GM23248 (cell line): ENCODE results near the gene MAML3. TPM values are rescaled to one million over a fixed set of nuclear protein-coding genes. Genes with fewer than 3 reads are reported as not detected.
A peak's percentile ranks its signal among the peaks of the same experiment; 100 is the strongest.

Source experiments
- DNase-seq: peaks from one replicate; pipeline ENCODE4 v3.0.0-alpha.2; 2015
- H2AFZ ChIP-seq: fragments of 200-600 bp; sonication (generic); 2 replicates; pipeline ENCODE4 v1.6.1; 2016; ENCODE audit warnings: antibody characterized with exemption
- H3F3A ChIP-seq: fragments of 200-600 bp; sonication (generic); 2 replicates; pipeline ENCODE4 v1.6.1; 2016; ENCODE audit warnings: mild to moderate bottlenecking, antibody characterized with exemption, mixed run types; ENCODE audit not compliant: insufficient read depth
- H3K27ac ChIP-seq: fragments of 200-600 bp; sonication (generic); 2 replicates; pipeline ENCODE4 v1.5.1; 2016; ENCODE audit warnings: mild to moderate bottlenecking
- H3K27me3 ChIP-seq: fragments of 200-600 bp; sonication (generic); replicated peaks from 2 replicates; pipeline ENCODE4 v1.6.1; 2016; ENCODE audit warnings: mild to moderate bottlenecking; ENCODE audit not compliant: insufficient read depth
- H3K36me3 ChIP-seq: fragments of 200-600 bp; sonication (generic); 2 replicates; pipeline ENCODE4 v1.6.1; 2016; ENCODE audit warnings: low read depth, mild to moderate bottlenecking
- H3K4me1 ChIP-seq: fragments of 200-600 bp; sonication (generic); 2 replicates; pipeline ENCODE4 v1.6.1; 2016; ENCODE audit warnings: mild to moderate bottlenecking; ENCODE audit not compliant: insufficient read depth
- H3K4me2 ChIP-seq: fragments of 200-600 bp; sonication (generic); one replicate; pipeline ENCODE4 v1.6.1; 2016; ENCODE audit warnings: mild to moderate bottlenecking; ENCODE audit not compliant: unreplicated experiment
- H3K4me3 ChIP-seq: fragments of 200-600 bp; sonication (generic); 2 replicates; pipeline ENCODE4 v1.5.1; 2016; ENCODE audit warnings: mild to moderate bottlenecking
- H3K79me2 ChIP-seq: fragments of 200-600 bp; sonication (generic); 2 replicates; pipeline ENCODE4 v1.6.1; 2016; ENCODE audit warnings: mild to moderate bottlenecking; ENCODE audit not compliant: insufficient read depth
- H3K9ac ChIP-seq: fragments of 200-600 bp; sonication (generic); 2 replicates; pipeline ENCODE4 v1.6.1; 2016; ENCODE audit warnings: mild to moderate bottlenecking
- H3K9me2 ChIP-seq: fragments of 200-600 bp; sonication (generic); 2 replicates; pipeline ENCODE4 v1.6.1; 2016; ENCODE audit warnings: mixed run types, mild to moderate bottlenecking, moderate library complexity; ENCODE audit not compliant: insufficient read depth
- H3K9me3 ChIP-seq: fragments of 200-600 bp; sonication (generic); one replicate; pipeline ENCODE4 v1.6.1; 2017; ENCODE audit warnings: low read depth
- H4K20me1 ChIP-seq: fragments of 200-600 bp; sonication (generic); 2 replicates; pipeline ENCODE4 v1.6.0; 2016; ENCODE audit not compliant: insufficient read depth
- EZH2 ChIP-seq: fragments of 200-600 bp; sonication (generic); IDR thresholded peaks from 2 replicates; pipeline ENCODE4 v1.6.1; 2018; ENCODE audit warnings: antibody characterized with exemption, mild to moderate bottlenecking; ENCODE audit not compliant: insufficient read depth, poor library complexity, severe bottlenecking
- EZH2phosphoT487 ChIP-seq: fragments of 200-600 bp; sonication (generic); IDR thresholded peaks from 2 replicates; pipeline ENCODE4 v1.6.1; 2018; ENCODE audit warnings: antibody characterized with exemption, moderate library complexity, mild to moderate bottlenecking, low read depth; ENCODE audit not compliant: insufficient read depth
- WGBS, 2 experiments: methylation state at CpG; one replicate each; pipeline ENCODE4 v1.1.6; 2015 to 2017; ENCODE audit warnings: low lambda C conversion rate in 2 of 2, low coverage in 1 of 2; ENCODE audit errors: missing lambda C conversion rate in 2 of 2; 5-methylcytosine and 5-hydroxymethylcytosine counted together
- in situ Hi-C: fragments of 300-500 bp; cut with MboI; formaldehyde crosslinking; loops from 2 replicates; pipeline ENCODE4 v1.15.0; 2020
- polyA plus RNA-seq: library from polyadenylated mRNA; unstranded; fragments of >200 nt; fragmentation: Nextera tagmentation; extraction: Ambion mirVana; gene quantifications from 2 replicates; pipeline ENCODE4 v1.2.1, GENCODE V29; 2016
- total RNA-seq: library from RNA; depleted of rRNA; stranded (reverse); fragments of >200 nt; shearing (Covaris generic); gene quantifications from 2 replicates; pipeline ENCODE4 v1.2.3, GENCODE V29; 2014

The MAML3 gene
- total and polyA plus RNA-seq, 2 experiments from 2014 or later, result 0.96 to 1.5 TPM

DNA sequence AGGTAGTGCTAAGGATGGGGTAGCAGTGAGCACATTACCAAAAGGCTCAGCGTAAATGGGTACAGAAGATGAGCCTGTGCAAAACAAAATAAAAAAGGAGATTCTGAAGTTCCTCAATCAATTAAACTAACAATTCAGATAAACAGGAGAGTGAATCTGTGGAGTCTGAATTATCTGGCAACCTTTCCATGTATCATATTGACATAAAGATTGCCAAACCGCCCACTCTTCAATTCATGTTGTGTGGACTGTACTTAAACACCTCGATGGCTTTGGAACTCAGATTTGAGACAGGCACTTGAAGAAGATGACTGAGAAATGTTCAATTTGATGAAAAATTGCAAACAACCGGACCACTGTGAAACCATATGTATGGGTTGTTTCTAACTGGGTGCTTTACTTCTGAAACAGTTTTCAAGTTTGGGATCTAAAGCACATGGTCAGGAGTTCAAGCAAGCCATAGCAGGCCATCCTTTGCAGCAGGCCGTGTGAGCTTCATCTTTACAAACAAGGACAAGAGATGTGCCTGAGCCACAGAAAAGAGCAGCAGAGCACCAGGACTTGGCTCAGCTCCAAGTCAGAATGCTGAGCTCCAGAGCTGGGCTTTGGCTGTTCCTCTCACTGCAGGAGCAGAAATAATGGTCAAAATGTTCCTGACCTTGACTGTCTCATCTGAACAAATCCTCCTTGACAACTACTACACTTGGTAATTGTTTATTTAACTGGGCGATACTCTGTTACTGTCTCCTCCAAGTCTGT, 380.2 kb downstream of the MAML3 start:
- Histone ChIP-seq H3K9ac (no peak overlapping the region), H3K27me3 (no peaks in the 10 kb centered on the region), H3K9me3 (no peaks in the 10 kb centered on the region), H3K9me2 (no peaks in the 10 kb centered on the region), H3K36me3 (no peaks in the 10 kb centered on the region), H3K4me3 (no peak overlapping the region), H3K27ac (no peak overlapping the region), H3K4me1 (no peaks in the 10 kb centered on the region), H2AFZ (no peak overlapping the region), H3K79me2 (no peaks in the 10 kb centered on the region), H3F3A (no peaks in the 10 kb centered on the region), H4K20me1 (no peaks in the 10 kb centered on the region), H3K4me2 (no peak overlapping the region)
- WGBS, 2 experiments, result 80 to 82% methylated on average over 6 of the region's 6 CpGs
- TF ChIP-seq EZH2 (no peak), EZH2phosphoT487 (no peak)
- in situ Hi-C loops, result no loop called here
- no peak for DNase-seq

DNA sequence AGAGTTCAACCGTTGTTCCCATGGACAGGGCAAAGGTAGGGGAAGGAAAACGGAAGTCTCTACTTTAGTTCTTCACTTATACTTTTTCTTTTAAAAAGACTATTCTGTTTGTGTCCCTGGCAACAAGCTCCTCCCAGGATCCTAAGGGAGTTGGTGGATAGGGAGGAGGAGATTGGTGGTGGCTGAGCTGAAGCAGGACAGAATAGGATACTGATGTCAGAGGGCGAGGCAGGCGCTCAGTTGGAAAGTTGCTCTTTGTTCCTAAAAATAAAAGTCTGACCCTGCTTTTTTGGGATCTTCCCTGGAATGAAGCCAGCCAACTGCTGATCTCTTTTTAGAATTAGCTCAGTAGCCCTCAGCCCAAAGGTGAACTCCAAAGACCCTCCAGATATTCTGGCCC, 383.6 kb downstream of the MAML3 start:
- WGBS, 2 experiments, result 81 to 90% methylated on average over 4 of the region's 4 CpGs
- H3K79me2 ChIP-seq, result no peaks in the 10 kb centered on the region
- H3K4me3 ChIP-seq, result no peak overlapping the region
- no peak overlapping the region for H2AFZ ChIP-seq
- H3K9me3 ChIP-seq, result no peaks in the 10 kb centered on the region
- H3K36me3 ChIP-seq, result no peaks in the 10 kb centered on the region
- in situ Hi-C loops, result no loop called here
- no peak overlapping the region for H3K9ac ChIP-seq
- H3K4me2 ChIP-seq, result no peak overlapping the region
- H3F3A ChIP-seq, result no peaks in the 10 kb centered on the region
- H3K9me2 ChIP-seq, result no peaks in the 10 kb centered on the region
- no peak for DNase-seq
- H3K4me1 ChIP-seq, result peaks cover 15% of the 10 kb centered on the region
- no peaks in the 10 kb centered on the region for H3K27me3 ChIP-seq
- TF ChIP-seq EZH2 (no peak), EZH2phosphoT487 (no peak)
- no peak overlapping the region for H3K27ac ChIP-seq
- H4K20me1 ChIP-seq, result no peaks in the 10 kb centered on the region

GRCh38 chr4:139769364-139769763, 384.6 kb downstream of the MAML3 start:
- no peak overlapping the region for H2AFZ ChIP-seq
- H3K4me2 ChIP-seq, result no peak overlapping the region
- H3K79me2 ChIP-seq, result no peaks in the 10 kb centered on the region
- no peaks in the 10 kb centered on the region for H3K36me3 ChIP-seq
- no peaks in the 10 kb centered on the region for H3F3A ChIP-seq
- no peak overlapping the region for H3K27ac ChIP-seq
- in situ Hi-C loops, result no loop called here
- no peak for DNase-seq
- no peak overlapping the region for H3K9ac ChIP-seq
- WGBS, 2 experiments, result 76 to 82% methylated on average over 4 of the region's 4 CpGs
- H3K4me3 ChIP-seq, result no peak overlapping the region
- H3K9me2 ChIP-seq, result no peaks in the 10 kb centered on the region
- TF ChIP-seq EZH2 (no peak), EZH2phosphoT487 (no peak)
- H3K27me3 ChIP-seq, result no peaks in the 10 kb centered on the region
- peaks cover 15% of the 10 kb centered on the region for H3K4me1 ChIP-seq
- H3K9me3 ChIP-seq, result no peaks in the 10 kb centered on the region
- H4K20me1 ChIP-seq, result no peaks in the 10 kb centered on the region

DNA sequence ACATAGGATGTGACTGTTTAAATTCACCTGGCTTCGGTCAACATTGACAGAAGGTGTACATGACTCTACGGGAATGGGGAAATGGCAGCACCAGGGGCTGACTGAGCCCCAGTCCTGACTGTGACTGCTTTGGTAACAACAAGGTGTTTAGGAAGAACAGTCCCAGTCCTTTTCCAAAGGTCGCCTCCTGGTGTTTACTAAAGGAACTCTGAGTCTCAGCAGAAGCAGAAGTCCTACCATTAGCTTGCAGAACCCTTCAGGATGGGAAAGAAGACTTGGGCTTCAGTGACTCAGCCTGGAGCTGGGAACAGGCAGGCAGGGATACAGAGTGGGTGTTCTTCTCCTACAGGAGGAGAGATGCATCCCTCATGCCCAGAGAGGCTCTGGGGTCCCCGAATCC, 385.1 kb downstream of the MAML3 start:
- H3K79me2 ChIP-seq, result no peaks in the 10 kb centered on the region
- H3F3A ChIP-seq, result no peaks in the 10 kb centered on the region
- no peak overlapping the region for H2AFZ ChIP-seq
- no peak for TF ChIP-seq EZH2phosphoT487
- TF ChIP-seq EZH2, result no peak
- peaks cover 15% of the 10 kb centered on the region for H3K4me1 ChIP-seq
- WGBS, 2 experiments, result 96 to 99% methylated on average over 4 of the region's 4 CpGs
- H3K9ac ChIP-seq, result no peak overlapping the region
- H3K27me3 ChIP-seq, result no peaks in the 10 kb centered on the region
- in situ Hi-C loops, result no loop called here
- H3K9me2 ChIP-seq, result no peaks in the 10 kb centered on the region
- H3K4me3 ChIP-seq, result no peak overlapping the region
- H3K9me3 ChIP-seq, result no peaks in the 10 kb centered on the region
- H3K4me2 ChIP-seq, result no peak overlapping the region
- H3K36me3 ChIP-seq, result no peaks in the 10 kb centered on the region
- H3K27ac ChIP-seq, result no peak overlapping the region
- no peaks in the 10 kb centered on the region for H4K20me1 ChIP-seq
- DNase-seq, result peak; percentile 22
